Stimulated activated naive CD4-positive, alpha-beta T cell treated with Interleukin-2 at 50 U/mL for 16 hours (primary cell): ENCODE data around the gene TCP11X2.
"Not testable (repeated sequence)": the region's sequence is repeated elsewhere in the genome, so short reads cannot be mapped to it uniquely, and the experiment has no call there.

Experiments
- DNase-seq: peaks from one replicate; lab custom pipeline; 2025; lab: John Stamatoyannopoulos, UW

TCP11X2 gene

GRCh38 chrX:102471762-102472220 lies at the start of gene TCP11X2:
TSS of gene TCP11X2 (minus strand) at chrX:102471812.
- not testable (repeated sequence) for DNase-seq

- no peak for DNase-seq
Measured at GRCh38 chrX:102517326-102517725, 45.7 kb upstream of the TCP11X2 start.

- DNase-seq: peak; percentile 59
Measured at GRCh38 chrX:102515975-102516941, 44.6 kb upstream of the TCP11X2 start, which contains the start of gene TMSB15A. TSS of gene TMSB15A (minus strand) at chrX:102516739.

GRCh38 chrX:102514536-102514935 lies 42.9 kb upstream of the TCP11X2 start:
- DNase-seq: no peak

DNA sequence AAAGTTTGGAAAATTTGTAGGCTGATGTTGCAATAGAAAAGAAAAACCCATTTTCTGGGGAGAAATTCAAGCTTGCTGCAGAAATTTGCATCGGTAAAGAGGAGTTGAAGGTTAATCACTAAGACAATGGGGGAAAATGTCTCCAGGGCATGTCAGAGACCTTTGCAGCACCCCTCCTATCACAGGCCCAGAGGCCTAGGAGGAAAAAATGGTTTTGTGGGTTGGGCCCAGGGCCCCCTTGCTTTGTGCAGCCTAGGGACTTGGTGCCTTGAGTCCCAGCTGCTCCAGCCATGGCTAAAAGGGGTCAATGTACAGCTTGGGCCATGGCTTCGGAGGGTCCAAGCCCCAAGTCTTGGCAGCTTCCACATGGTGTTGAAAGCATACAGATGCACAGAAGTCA lies 27.1 kb upstream of the TCP11X2 start:
- DNase-seq: no peak

DNA sequence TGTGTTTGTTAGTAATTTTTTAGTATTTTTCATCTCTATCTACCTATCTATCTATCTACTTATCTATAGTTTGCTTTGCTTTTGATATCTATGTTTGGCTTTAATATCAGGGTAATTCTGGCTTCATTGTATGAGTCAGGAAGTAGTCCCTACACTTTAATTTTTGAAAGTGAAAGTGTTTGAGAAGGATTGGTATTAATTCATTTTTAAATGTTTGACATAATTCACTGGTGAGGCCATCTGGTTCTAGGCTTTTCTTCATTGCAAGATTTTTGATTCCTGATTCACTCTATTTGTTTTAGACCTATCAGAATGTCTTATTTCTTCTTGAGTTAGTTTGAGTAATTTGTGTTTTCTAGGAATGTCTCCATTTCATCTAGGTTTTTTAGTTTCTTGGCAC lies 20.2 kb upstream of the TCP11X2 start:
- DNase-seq: no peak

DNA sequence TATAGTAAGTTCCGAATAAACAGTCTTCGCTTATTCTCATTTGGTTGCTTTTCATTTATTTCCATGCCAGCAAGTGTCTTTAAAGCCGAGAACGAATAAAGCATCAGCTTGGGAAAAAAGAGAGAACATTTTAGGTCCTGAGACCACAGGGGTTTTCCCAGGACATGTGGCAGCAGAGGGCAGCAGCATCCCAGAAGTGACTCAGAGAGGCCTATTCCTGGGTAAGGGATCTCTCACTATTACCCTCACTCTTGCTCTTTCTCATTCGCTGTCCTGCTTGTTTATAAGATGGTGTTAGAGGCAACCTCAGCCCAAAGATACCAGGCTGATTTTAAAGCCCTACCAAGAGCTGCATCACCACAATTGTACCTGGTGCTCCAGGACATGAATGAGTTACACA lies 7.2 kb upstream of the TCP11X2 start:
- DNase-seq: not testable (repeated sequence)

DNA sequence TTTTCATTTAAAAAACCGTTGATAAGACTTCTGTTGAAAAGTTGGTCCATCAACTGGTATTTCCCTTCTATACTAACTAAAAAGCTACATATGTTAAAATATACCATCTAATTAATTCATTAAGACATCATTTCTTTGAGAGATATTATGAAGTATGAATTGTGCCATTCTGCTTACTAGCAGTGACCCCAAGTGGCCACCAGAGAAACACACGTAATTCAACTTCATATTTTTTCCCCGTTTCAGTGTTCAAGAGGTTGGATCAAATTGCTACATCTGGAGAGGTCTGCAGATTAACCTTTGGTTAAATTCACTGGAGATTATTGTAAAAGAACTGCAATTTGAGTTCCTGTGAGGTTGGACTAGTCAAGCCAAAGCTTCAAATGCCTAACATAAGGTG lies 1.4 kb downstream of the TCP11X2 start:
- not testable (repeated sequence) for DNase-seq

DNA sequence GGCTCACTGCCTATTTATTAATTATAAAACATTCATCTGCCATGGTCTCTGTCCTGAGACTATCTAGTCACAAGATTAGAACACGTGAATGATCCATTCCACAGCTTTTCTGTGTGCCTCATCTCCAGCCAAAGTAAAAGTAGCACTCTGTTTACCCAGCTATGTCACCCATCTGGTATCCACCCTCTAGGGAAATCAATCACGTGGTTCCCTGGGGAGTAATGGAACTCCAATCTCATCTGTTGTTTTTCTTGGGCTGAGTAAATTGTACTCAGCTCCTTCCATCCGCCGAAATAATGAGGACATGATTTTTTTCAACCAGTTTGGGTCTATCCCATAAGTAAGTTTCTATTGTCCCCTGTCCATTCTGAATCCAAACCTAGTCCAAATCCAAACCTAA lies 13.0 kb downstream of the TCP11X2 start:
- not testable (repeated sequence) for DNase-seq

DNA sequence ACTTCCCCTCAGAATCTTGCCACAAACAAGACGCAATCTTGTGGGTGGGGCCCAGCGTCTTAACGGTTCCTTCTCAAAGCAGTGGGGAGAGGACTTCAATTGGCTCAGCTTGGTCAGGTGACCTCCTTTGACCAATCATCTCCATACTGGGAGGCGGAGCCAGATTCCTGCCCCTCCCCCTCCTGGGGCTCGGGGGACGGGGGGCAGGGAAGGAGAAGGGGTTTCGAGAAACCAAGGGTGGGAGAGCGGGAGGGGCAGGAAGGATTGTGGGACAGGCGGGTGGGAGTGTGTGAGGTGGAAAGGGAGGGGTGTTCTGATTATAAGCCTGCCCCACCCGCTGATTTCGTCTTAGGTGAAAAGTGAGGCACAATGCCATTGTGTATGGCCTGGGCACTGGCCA lies 31.7 kb downstream of the TCP11X2 start, which contains the start of gene NXF2B:
Gene NXF2B (minus strand): TSS at position 101 of the 400 bp plus-strand sequence. CDS start 59,972 bp downstream, outside the sequence.
- DNase-seq: not testable (repeated sequence)

DNA sequence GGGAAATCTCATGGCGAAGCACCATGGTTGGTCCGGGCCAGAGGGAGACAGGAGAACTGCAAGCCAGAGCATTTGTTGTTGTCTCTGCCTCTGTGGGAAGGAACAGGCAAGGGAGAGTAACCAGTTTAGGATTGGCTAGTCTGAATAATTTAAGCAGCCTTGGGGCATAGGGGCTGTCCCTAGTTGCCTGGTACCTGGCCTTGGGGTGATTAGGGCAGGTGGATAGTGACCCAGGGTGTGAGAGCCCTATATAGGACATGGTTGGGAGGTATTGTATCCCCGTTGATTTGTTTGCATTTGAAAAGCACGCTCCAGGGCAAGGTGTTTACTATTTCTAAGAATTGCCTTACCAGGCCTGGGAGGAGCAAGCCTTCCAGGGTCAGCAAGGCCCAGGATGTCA lies 57.1 kb downstream of the TCP11X2 start:
- not testable (repeated sequence) for DNase-seq
